HG03066 (cell line): ENCODE measurements around the gene UGT1A7.

Experiments
- ATAC-seq: cut with Tn5 transposase; IDR thresholded peaks from one replicate; pipeline ENCODE4 v1.9.1; 2021; ENCODE audit warnings: low read depth; ENCODE audit not compliant: unreplicated experiment

Gene UGT1A7

DNA sequence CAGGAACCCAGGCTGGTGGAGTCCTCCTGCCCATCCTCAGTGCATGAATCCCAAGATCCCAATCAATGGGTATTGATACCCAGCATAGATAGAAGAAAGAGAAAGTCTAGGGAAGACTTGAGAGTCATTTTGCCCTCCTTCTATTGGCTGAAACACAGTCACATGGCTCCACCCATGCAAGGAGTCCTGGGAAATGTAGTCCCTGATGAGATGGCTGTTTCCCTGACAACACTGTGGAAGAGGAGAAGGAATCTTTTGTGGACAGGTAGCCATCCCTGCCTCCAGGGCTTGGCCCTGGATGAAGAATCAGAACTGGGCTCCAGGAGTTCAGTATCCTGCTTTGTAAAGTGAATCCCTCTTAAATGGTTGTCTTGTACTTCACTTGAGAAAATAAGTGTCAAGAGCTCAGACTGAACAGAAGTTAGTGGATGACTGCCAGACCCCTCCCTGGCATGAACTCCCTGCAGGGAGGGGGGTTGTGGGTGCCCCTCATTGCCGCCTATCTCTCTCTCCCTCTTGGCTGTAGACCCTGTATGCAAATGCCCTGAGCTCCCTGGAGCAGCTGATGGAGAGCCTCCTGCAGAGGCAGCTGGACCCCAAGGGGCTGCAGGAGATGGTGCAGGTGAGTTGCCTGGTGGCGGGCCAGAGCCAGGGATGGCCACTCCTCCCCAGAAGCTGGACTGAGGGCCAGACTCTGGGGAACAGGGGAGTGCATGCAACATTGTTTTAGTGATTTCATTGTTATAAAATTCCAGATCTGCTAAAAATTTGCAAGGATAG is 132.5 kb downstream of the UGT1A7 start:
- ATAC-seq = no peak

DNA sequence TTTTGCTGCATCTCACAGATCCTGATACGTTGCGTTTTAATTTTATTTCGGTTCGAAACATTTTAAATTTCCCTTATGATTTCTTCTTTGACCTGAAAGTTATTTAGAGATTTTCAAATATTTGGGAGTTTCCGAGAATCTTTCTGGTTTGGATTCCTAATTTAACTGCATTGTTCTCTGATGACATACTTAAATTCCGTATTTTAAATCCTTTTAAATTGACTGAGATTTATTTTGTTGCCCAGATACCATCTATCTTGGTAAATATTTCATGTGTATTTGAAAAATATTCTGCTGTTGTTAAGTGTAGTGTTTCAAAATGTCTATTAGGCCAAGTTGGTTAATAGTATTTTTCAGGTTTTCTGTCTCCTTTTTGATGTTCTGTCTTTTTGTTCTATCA is 134.2 kb downstream of the UGT1A7 start:
- no peak for ATAC-seq

DNA sequence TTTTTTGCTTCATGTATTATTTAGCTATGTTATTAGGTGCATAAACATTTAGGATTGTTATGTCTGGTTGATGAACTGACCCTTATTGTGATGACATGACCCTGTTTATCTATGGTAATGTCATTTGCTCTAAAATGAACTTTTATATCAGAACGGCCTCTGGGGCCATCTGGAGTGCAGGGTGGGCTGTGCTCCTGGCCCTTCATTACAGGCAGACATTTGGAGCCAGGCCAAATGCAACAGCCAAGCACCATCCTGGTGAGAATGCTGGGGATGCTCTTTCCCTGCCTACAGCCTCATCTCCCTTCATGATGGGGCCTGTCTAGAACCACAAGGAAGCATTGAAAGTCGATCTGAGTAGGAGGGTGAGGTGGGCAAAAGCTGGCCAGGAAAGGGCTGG is 134.6 kb downstream of the UGT1A7 start:
- ATAC-seq = no peak

DNA sequence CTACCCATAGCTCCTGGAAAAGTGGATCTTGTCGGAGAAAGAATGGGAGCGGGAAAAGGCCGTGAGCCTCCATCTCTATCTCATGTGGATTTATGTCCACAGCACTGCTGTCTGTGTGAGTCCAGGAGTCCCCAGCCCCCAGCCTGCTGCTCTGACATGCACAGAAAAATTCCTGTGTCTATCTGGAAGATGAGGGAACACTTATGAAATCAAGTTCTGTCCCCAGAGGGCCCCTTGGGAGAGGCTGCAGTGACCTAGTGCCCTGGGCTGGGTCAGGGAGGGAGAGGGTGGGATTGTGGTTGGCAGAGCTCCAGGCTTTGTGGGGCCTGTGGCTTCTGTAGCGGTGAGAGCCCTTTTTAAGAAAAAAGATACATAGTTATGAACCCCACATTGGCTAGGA is 135.1 kb downstream of the UGT1A7 start:
- no peak for ATAC-seq

DNA sequence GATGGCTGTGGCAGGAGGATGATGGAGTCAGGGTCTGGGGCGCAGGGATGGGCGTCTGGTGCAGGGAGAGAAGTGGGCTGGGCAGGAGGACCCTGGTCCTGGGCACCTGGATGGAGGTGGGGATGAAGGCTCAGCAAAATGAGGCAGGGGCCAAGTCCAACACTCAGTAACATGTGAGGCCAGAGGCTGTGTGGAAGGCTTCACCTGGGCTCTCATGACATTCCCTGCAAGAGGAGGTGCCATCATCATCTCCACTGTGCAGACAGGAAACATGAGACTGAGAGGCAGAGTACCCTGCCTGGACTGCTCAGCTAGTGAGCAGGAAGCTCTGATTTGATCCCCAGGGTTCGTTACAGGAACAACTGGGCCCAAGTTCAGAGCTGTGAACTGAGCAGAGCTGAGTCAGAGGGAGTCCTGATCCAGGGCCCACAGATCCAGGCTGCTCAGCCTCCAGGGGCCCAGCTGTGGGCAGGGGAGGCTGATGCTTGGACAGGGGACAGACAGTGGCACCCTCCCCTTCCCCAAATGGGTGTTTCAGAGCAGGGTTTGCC is 135.7 kb downstream of the UGT1A7 start:
- no peak for ATAC-seq

DNA sequence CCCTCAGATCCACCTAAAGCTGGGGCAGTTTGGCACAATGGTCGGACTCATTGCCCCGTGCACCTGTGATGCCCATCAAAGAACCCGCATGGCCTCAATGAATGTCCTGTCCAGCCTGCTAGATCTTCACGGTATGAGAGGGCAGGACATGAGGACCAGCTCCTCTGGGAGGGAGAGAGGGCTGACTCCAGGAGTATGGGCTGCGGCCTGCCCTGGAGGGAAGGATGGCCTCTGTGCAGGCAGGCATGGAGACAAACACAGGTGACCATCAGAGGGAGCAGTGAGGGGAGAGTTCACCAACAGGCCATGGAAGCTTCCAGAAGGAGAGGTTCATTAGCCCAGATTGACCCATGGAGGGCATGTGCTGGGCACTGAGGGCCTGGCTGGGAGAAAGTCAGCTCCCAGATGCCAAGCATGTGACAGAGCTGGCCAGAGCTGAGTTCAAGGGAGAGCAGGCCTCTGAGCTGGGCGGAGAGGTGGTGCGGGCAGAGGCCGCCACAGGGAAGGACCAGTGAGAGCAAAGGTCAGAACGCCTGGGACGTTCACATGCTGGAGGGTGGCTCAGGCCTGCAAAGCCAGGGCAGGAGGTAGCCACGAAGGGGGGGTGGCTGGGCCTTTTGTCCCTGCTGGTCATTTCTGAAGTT is 136.4 kb downstream of the UGT1A7 start:
- ATAC-seq = no peak

DNA sequence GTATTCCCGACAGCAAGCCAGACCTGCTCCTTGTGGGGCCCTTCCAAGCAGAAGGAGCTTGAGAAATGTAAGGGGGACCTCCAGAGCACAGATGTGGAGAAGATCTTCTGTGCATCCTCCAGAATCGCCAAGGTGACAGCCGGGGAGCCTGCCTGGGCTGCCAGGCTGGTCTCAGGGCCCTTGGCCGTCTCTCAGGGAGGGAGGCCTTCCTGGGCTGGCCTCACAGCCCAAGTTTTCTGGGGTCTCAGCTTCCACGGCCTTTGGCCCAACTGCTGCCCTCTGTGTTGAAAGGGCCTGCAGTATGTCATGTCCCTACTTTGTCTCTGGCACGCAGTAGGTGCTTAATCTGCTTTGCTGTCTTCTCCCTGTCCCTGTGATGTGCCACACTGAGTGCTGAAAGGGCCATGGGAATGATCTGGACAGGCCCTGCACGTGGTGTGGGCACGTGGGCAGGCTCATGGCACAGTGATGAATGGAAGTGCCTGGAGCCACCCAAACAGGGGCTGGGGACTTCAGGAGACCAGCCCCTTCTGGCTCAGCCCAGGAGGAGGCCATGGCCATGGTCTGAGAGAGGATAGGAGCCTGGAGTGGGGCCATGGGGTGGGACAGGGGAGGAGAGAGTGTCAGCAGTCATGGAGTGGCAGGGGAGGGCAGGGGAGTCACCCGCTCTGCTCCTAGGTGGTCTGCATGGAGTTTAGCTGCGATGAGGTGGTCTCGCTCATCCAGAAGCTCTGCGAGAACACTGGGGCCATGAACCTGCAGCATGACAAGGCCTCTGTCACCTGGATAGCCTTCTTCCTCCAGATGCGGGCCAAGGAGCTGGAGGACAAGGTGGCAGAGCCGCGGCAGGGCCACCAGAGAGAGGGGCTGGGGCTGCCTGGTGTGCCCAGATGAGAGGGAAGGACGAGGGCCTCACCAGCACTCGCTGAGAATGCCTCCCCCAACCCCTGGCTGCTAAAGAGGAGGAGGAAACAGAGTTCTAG is 137.2 kb downstream of the UGT1A7 start:
- ATAC-seq = no peak

DNA sequence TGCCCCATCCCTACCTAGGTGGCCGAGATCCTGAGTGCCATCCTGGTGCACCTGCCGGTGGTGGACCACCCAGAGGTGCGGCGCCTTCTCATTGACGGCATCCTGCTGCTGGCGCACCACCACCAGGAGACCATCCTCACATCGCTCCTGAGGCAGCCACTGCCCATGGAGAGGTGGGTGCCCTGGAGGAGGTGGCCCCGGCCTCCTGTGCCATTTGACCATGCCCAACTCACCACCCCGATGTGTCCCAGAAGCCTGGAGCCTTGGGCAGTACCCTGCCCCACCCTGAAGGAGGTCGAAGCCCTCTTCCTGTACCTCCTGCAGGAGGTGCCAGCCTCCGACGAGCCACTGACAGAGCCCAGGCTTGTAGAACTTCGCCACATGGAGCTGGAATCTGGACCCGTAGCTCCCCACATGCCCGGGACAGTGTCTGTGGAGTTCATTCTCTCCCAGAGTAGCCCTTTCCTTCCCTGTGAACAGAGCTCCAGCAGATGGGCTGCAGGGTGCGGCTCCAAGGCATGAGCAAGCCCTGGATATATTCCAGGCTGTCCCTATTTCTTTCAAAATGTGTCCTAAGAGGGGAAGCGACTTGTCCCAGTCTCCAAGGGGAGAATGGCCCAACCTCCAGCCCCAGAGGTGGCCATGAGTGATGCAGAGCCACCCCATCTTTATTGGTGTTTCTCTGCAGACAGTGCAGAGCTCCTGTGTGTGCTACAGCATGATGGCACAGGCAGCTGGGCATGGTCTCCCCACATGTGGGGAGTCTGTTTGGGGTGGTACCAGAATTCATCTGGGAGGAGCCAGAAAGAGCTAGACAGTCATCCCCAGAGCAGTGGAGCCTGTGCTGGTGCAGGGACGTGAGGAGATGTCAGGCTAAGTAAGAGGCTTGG is 138.4 kb downstream of the UGT1A7 start:
- ATAC-seq = no peak

DNA sequence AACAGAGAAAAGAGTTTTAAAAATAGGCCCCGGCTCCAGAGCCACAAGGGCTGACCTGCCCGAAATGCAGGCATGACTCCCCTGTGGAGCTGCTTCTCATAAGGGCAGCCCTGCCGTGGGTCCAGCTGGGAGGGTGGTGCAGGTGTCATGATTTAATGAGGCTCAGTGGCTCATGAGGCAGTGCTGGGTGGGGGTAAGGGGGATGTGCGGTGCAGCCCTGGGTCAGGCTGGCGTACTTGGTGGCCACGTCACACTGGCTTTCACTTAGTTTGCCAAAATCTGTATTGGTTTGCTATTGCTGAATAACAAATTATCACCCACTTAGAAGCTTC is 139.0 kb downstream of the UGT1A7 start:
- no peak for ATAC-seq

DNA sequence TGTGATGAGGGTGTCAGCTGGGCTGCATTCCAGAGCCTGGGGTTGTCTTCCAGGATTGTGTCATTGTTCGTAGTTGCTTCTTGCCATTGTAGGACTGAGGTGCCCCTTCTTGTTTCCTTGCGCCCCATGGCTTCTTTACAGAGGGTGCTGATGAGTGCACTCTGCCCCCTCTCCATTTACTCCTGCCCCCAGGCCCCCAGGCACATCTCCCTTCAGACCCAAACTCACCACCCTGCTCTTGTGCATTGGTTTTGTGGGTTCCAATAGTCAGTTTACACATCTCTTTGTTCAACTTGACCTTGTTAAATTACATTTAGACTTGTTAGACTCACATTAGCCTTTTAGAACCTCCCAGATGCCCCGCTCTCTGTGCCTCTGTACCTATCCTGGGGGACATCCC is 139.5 kb downstream of the UGT1A7 start:
- no peak for ATAC-seq

DNA sequence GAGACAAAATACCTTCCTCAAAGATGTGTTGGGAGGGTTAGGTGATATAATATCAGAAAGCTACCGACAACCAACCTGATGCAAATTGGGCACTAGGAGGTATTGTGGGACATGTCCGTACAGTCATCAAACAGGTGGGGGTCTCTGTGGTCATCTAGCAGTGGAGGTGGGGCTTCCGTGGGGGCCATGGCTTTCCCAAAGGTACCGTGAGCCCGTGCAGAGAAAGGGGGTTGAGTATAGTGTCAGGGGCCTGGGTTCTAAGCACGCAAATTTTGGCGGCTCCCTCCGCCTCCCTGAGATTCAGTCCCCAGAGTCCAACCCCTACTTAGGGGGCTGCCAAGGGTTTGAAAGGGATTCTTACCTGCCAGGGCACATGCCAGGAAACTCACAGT is 140.0 kb downstream of the UGT1A7 start:
- ATAC-seq = no peak

DNA sequence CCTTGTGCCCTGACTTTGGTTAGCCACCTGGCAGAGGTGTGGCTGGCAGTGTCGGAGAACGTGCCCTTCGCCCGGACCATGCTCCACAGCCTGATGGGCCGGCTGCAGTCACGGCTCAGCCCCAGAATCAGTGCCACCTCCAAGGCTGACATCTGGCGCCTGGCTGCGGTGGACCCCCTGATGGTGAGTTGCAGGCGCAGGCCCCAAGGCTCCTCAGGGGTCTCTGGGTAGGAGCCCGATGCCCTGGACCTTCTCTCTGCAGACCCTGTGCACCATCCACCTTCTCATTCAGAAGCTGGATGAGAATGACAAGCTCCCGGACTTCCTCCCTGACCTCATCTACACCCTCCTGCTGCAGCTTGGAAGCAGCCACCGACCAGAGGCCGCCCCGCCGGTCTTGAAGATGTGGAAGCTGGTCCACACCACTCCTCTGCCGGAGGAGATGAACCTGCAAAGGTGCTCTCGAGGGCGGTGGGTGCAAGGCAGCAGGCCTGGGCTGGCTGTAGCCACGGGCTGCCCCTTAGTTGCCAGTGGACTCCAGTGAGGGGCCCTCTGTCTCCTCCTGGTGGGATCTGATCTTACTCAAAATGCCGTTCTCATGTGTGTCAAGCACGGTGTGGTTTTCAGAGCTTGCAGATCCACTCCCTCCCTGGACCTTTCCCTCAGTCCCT is 140.5 kb downstream of the UGT1A7 start:
- ATAC-seq = no peak
